ENCODE data around the gene SPECC1. TPM values are rescaled to one million over a fixed set of nuclear protein-coding genes. Genes with fewer than 3 reads are reported as not detected.

SPECC1 gene
- total and polyA plus RNA-seq, 2 donors (not counting 3 experiments of a cell fraction or from before 2014, with no cell fraction given): 5.3 to 20.4 TPM

GRCh38 chr17:20053361-20053964, 44.3 kb downstream of the SPECC1 start:
- H3K9ac ChIP-seq (replicated peaks; ENCODE audit: extremely low read depth, insufficient read depth, low read length): no peak overlapping the region
- peaks cover 0 to 2% of the 10 kb centered on the region in 2 experiments for H3K27me3 ChIP-seq (ENCODE audit: control insufficient read depth in 2 of 2, insufficient read depth in 2 of 2, low read length in 2 of 2)
- dilution Hi-C loops (cut with MboI; ENCODE audit: extremely low pct_ligation_motif_present, low sequenced_read_pairs) (no loop called here), intact Hi-C loops (cut with micrococcal nuclease) (no loop called here)
- ChIA-PET CTCF (no interaction called here), POLR2A (no interaction called here)
- no peak for DNase-seq (ENCODE audit: low read depth, low spot score)
- H3K4me3 ChIP-seq (replicated peaks in 1 of 3; ENCODE audit: insufficient read depth in 1 of 3, low read depth in 1 of 3, low read length in 3 of 3): no peak overlapping the region
- H3K4me2 ChIP-seq (ENCODE audit: insufficient read depth, low read length): no peak overlapping the region
- H3K27ac ChIP-seq (ENCODE audit: insufficient read depth, low read depth, low read length): no peak overlapping the region
- no peaks in the 10 kb centered on the region for H3K9me3 ChIP-seq (replicated peaks; ENCODE audit: control insufficient read depth, insufficient read depth, low read length)
- no peaks in the 10 kb centered on the region for H3K79me2 ChIP-seq (ENCODE audit: control insufficient read depth, insufficient read depth, low read length)
- H3K36me3 ChIP-seq (ENCODE audit: control insufficient read depth in 2 of 2, extremely low read depth in 1 of 2, insufficient read depth in 2 of 2, low read length in 2 of 2): no peaks in the 10 kb centered on the region
- no TSS peak for BruUV-seq (replicated peaks)
- no peaks in the 10 kb centered on the region for H3K4me1 ChIP-seq (ENCODE audit: control insufficient read depth, extremely low read depth, insufficient read depth, low read length)
- no peak for FAIRE-seq
- TF ChIP-seq MAX (IDR thresholded peaks at IDR 0.05; ENCODE audit: insufficient read depth, insufficient read length) (no peak), EZH2 (IDR thresholded peaks at IDR 0.05; ENCODE audit: borderline replicate concordance, low read depth, low read length, severe bottlenecking) (no peak), FOS (IDR thresholded peaks at IDR 0.05; ENCODE audit: borderline replicate concordance, insufficient read depth, low read length) (no peak), JUN (IDR thresholded peaks at IDR 0.05; ENCODE audit: borderline replicate concordance, insufficient read depth, insufficient read length, low read depth) (no peak), MYC (IDR thresholded peaks at IDR 0.05; ENCODE audit: low read depth, low read length) (no peak), CTCF (IDR thresholded peaks at IDR 0.05; ENCODE audit: extremely low read depth in 1 of 2, insufficient read depth in 1 of 2, low read depth in 1 of 2, low read length in 2 of 2) (no peak), POLR2A (IDR thresholded peaks at IDR 0.05; ENCODE audit: low read depth, low read length) (no peak), GATA2 (IDR thresholded peaks at IDR 0.05; ENCODE audit: insufficient read depth, insufficient read length, low read depth, low read length) (no peak), POLR2AphosphoS5 (IDR thresholded peaks at IDR 0.05; ENCODE audit: insufficient read depth, low read depth, low read length) (no peak)
- no peaks in the 10 kb centered on the region for H3K9me1 ChIP-seq (replicated peaks; ENCODE audit: control insufficient read depth, extremely low read depth, insufficient read depth, low read length)
- no peaks in the 10 kb centered on the region for H4K20me1 ChIP-seq (replicated peaks; ENCODE audit: control insufficient read depth, extremely low read depth, insufficient read depth, low read length)
- H2AFZ ChIP-seq (ENCODE audit: low read depth, low read length): no peak overlapping the region
